ENCODE data around the gene PRDM15.

Gene PRDM15

GRCh38 chr21:41852929-41853320 lies 26.2 kb downstream of the PRDM15 start:
- H3K36me3 Mint-ChIP-seq (ENCODE audit: low read depth): peaks cover 10% of the 10 kb centered on the region
- H3K4me3 Mint-ChIP-seq: no peak overlapping the region
- H3K9me3 Mint-ChIP-seq: no peaks in the 10 kb centered on the region
- no peaks in the 10 kb centered on the region for H3K4me1 Mint-ChIP-seq (ENCODE audit: low read depth)
- no peak overlapping the region for H3K27ac Mint-ChIP-seq
- no peaks in the 10 kb centered on the region for H3K27me3 Mint-ChIP-seq (ENCODE audit: low read depth)

GRCh38 chr21:41852151-41852928 lies 26.8 kb downstream of the PRDM15 start:
- H3K4me1 Mint-ChIP-seq (ENCODE audit: low read depth): no peaks in the 10 kb centered on the region
- H3K4me3 Mint-ChIP-seq: no peak overlapping the region
- peaks cover 10% of the 10 kb centered on the region for H3K36me3 Mint-ChIP-seq (ENCODE audit: low read depth)
- H3K27ac Mint-ChIP-seq: no peak overlapping the region
- H3K27me3 Mint-ChIP-seq (ENCODE audit: low read depth): no peaks in the 10 kb centered on the region
- H3K9me3 Mint-ChIP-seq: no peaks in the 10 kb centered on the region

GRCh38 chr21:41851090-41851790 lies 27.9 kb downstream of the PRDM15 start:
- no peak overlapping the region for H3K4me3 Mint-ChIP-seq
- no peaks in the 10 kb centered on the region for H3K9me3 Mint-ChIP-seq
- peaks cover 10% of the 10 kb centered on the region for H3K36me3 Mint-ChIP-seq (ENCODE audit: low read depth)
- no peaks in the 10 kb centered on the region for H3K27me3 Mint-ChIP-seq (ENCODE audit: low read depth)
- no peak overlapping the region for H3K27ac Mint-ChIP-seq
- H3K4me1 Mint-ChIP-seq (ENCODE audit: low read depth): no peaks in the 10 kb centered on the region

GRCh38 chr21:41850085-41850484 lies 29.1 kb downstream of the PRDM15 start:
- H3K27ac Mint-ChIP-seq: no peak overlapping the region
- no peaks in the 10 kb centered on the region for H3K4me1 Mint-ChIP-seq (ENCODE audit: low read depth)
- H3K27me3 Mint-ChIP-seq (ENCODE audit: low read depth): no peaks in the 10 kb centered on the region
- no peaks in the 10 kb centered on the region for H3K9me3 Mint-ChIP-seq
- H3K36me3 Mint-ChIP-seq (ENCODE audit: low read depth): peaks cover 10% of the 10 kb centered on the region
- H3K4me3 Mint-ChIP-seq: no peak overlapping the region

GRCh38 chr21:41848958-41849580 lies 30.1 kb downstream of the PRDM15 start:
- Mint-ChIP-seq H3K4me1 (ENCODE audit: low read depth) (no peaks in the 10 kb centered on the region), H3K4me3 (no peak overlapping the region), H3K27me3 (ENCODE audit: low read depth) (no peaks in the 10 kb centered on the region), H3K9me3 (no peaks in the 10 kb centered on the region), H3K36me3 (ENCODE audit: low read depth) (peaks cover 3% of the 10 kb centered on the region), H3K27ac (no peak overlapping the region)

- peaks cover 2% of the 10 kb centered on the region for H3K36me3 Mint-ChIP-seq (ENCODE audit: low read depth)
- no peak overlapping the region for H3K27ac Mint-ChIP-seq
- no peaks in the 10 kb centered on the region for H3K4me1 Mint-ChIP-seq (ENCODE audit: low read depth)
- H3K9me3 Mint-ChIP-seq: no peaks in the 10 kb centered on the region
- H3K27me3 Mint-ChIP-seq (ENCODE audit: low read depth): no peaks in the 10 kb centered on the region
- H3K4me3 Mint-ChIP-seq: no peak overlapping the region
Observed at GRCh38 chr21:41848533-41848932, 30.6 kb downstream of the PRDM15 start.

- Mint-ChIP-seq H3K4me3 (no peak overlapping the region), H3K27me3 (ENCODE audit: low read depth) (no peaks in the 10 kb centered on the region), H3K27ac (no peak overlapping the region), H3K36me3 (ENCODE audit: low read depth) (no peaks in the 10 kb centered on the region), H3K4me1 (ENCODE audit: low read depth) (no peaks in the 10 kb centered on the region), H3K9me3 (no peaks in the 10 kb centered on the region)
Observed at GRCh38 chr21:41847066-41847804, 31.9 kb downstream of the PRDM15 start.

- H3K9me3 Mint-ChIP-seq: no peaks in the 10 kb centered on the region
- no peaks in the 10 kb centered on the region for H3K27me3 Mint-ChIP-seq (ENCODE audit: low read depth)
- H3K4me1 Mint-ChIP-seq (ENCODE audit: low read depth): no peaks in the 10 kb centered on the region
- H3K27ac Mint-ChIP-seq: no peak overlapping the region
- H3K4me3 Mint-ChIP-seq: no peak overlapping the region
- no peaks in the 10 kb centered on the region for H3K36me3 Mint-ChIP-seq (ENCODE audit: low read depth)
Observed at GRCh38 chr21:41846536-41846935, 32.6 kb downstream of the PRDM15 start.

GRCh38 chr21:41846033-41846317 lies 33.2 kb downstream of the PRDM15 start:
- H3K9me3 Mint-ChIP-seq: peaks cover 4% of the 10 kb centered on the region
- H3K27ac Mint-ChIP-seq: no peak overlapping the region
- H3K36me3 Mint-ChIP-seq (ENCODE audit: low read depth): peaks cover 2% of the 10 kb centered on the region
- H3K4me1 Mint-ChIP-seq (ENCODE audit: low read depth): no peaks in the 10 kb centered on the region
- no peaks in the 10 kb centered on the region for H3K27me3 Mint-ChIP-seq (ENCODE audit: low read depth)
- H3K4me3 Mint-ChIP-seq: no peak overlapping the region

GRCh38 chr21:41845310-41846032 lies 33.7 kb downstream of the PRDM15 start:
- H3K27me3 Mint-ChIP-seq (ENCODE audit: low read depth): no peaks in the 10 kb centered on the region
- H3K36me3 Mint-ChIP-seq (ENCODE audit: low read depth): peaks cover 2% of the 10 kb centered on the region
- no peak overlapping the region for H3K27ac Mint-ChIP-seq
- no peaks in the 10 kb centered on the region for H3K4me1 Mint-ChIP-seq (ENCODE audit: low read depth)
- H3K9me3 Mint-ChIP-seq: peaks cover 9% of the 10 kb centered on the region
- H3K4me3 Mint-ChIP-seq: no peak overlapping the region

GRCh38 chr21:41843584-41843983 lies 35.6 kb downstream of the PRDM15 start:
- Mint-ChIP-seq H3K4me3 (no peak overlapping the region), H3K4me1 (ENCODE audit: low read depth) (no peaks in the 10 kb centered on the region), H3K27me3 (ENCODE audit: low read depth) (no peaks in the 10 kb centered on the region), H3K27ac (no peak overlapping the region), H3K36me3 (ENCODE audit: low read depth) (peaks cover 5% of the 10 kb centered on the region), H3K9me3 (peaks cover 11% of the 10 kb centered on the region)

- H3K36me3 Mint-ChIP-seq (ENCODE audit: low read depth): peaks cover 11% of the 10 kb centered on the region
- H3K27ac Mint-ChIP-seq: no peak overlapping the region
- no peak overlapping the region for H3K4me3 Mint-ChIP-seq
- peaks cover 11% of the 10 kb centered on the region for H3K9me3 Mint-ChIP-seq
- no peaks in the 10 kb centered on the region for H3K4me1 Mint-ChIP-seq (ENCODE audit: low read depth)
- H3K27me3 Mint-ChIP-seq (ENCODE audit: low read depth): no peaks in the 10 kb centered on the region
Observed at GRCh38 chr21:41840880-41841279, 38.3 kb downstream of the PRDM15 start.

GRCh38 chr21:41839387-41840000 lies 39.6 kb downstream of the PRDM15 start:
- Mint-ChIP-seq H3K27me3 (ENCODE audit: low read depth) (no peaks in the 10 kb centered on the region), H3K4me3 (no peak overlapping the region), H3K9me3 (peaks cover 11% of the 10 kb centered on the region), H3K27ac (no peak overlapping the region), H3K36me3 (ENCODE audit: low read depth) (peaks cover 11% of the 10 kb centered on the region), H3K4me1 (ENCODE audit: low read depth) (no peaks in the 10 kb centered on the region)

Measured in T-helper 1 cell treated with Interleukin-12 subunit alpha and Interleukin-12 subunit beta and Interleukin-4 antibody, amounts not matched to agents 30 μg/mL and 1 μg/mL, for 36 hours (primary cell).